ENCODE measurements around the gene TMEM178A.
A peak's percentile ranks its signal among the peaks of the same experiment; 100 is the strongest.
"Not testable (repeated sequence)": the region's sequence is repeated elsewhere in the genome, so short reads cannot be mapped to it uniquely, and the experiment has no call there.

TMEM178A gene

DNA sequence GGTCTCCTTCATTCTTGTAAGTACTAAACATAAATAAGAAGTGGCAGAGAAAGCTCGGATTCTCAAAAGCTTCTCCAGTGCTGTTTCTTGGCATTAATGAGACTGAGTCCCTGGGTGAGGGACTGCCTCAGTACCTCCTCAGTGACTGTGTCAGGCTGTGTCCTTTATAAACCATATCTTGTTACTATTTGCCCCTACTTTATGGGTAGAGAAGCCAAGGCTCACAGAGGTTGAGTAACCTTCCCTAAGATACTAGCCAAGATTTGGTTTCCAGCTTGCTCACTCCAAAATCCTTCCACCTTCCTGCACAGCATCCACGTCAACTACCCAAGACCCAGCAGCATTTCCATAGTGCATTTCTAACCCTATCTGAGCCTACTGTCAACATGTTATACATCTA lies 57.8 kb downstream of the TMEM178A start:
- TF ChIP-seq, protein P1, sequence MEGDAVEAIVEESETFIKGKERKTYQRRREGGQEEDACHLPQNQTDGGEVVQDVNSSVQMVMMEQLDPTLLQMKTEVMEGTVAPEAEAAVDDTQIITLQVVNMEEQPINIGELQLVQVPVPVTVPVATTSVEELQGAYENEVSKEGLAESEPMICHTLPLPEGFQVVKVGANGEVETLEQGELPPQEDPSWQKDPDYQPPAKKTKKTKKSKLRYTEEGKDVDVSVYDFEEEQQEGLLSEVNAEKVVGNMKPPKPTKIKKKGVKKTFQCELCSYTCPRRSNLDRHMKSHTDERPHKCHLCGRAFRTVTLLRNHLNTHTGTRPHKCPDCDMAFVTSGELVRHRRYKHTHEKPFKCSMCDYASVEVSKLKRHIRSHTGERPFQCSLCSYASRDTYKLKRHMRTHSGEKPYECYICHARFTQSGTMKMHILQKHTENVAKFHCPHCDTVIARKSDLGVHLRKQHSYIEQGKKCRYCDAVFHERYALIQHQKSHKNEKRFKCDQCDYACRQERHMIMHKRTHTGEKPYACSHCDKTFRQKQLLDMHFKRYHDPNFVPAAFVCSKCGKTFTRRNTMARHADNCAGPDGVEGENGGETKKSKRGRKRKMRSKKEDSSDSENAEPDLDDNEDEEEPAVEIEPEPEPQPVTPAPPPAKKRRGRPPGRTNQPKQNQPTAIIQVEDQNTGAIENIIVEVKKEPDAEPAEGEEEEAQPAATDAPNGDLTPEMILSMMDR (IDR thresholded peaks at IDR 0.05; ENCODE audit: low read depth, low read length), result no peak
- no peak for DNase-seq
- H3K4me1 ChIP-seq, result no peaks in the 10 kb centered on the region
- no peak overlapping the region for H3K4me3 ChIP-seq (ENCODE audit: low read depth, low read length)
- no peaks in the 10 kb centered on the region for H3K9me3 ChIP-seq
- H3K36me3 ChIP-seq, result no peaks in the 10 kb centered on the region
- no peaks in the 10 kb centered on the region for H3K27me3 ChIP-seq

DNA sequence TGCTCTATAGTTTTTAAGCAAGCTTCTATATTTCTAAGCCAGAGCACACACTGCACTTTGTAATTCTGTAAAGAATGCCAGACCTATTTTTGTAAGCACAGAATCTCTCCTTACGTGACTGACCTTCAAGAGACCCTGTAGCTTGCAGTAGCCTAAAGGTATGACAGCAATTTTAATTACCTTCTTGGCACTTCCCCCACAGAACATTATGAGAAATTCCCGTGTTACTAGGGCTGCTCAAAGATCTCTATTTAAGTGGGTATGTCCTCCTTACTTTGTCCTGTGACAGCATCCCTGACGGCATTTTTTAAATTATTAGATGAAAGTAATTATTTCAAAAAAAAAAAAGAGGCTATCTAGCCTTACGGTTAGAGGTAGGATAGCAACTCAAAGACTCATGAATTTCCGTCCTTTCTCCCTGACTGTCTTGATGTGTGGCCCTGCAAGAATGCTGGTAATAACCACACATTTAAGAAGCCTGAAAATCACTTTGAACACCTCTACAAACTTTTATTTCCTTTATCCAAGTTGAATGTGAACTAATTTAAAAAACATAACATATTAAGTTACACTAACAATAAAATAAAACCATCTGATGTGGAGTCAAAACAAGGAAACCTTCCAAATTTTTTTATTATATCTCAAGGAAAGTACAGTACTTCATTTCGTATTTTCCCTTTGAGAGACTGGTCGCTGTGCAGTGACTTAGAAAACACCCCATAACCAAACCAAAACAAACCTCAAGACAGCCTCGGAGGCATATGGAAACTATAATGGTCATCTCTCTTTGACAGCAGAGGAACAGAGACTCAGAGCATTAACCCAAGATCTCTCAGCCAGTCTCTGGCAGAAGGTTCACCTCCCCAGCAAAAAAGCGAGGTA lies 58.5 kb downstream of the TMEM178A start:
- Histone ChIP-seq H3K4me3 (ENCODE audit: low read depth, low read length) (no peak overlapping the region), H3K36me3 (no peaks in the 10 kb centered on the region), H3K9me3 (no peaks in the 10 kb centered on the region), H3K27me3 (no peaks in the 10 kb centered on the region), H3K4me1 (no peaks in the 10 kb centered on the region)
- no peak for DNase-seq
- TF ChIP-seq, protein P1 (IDR thresholded peaks at IDR 0.05; ENCODE audit: low read depth, low read length), result no peak

DNA sequence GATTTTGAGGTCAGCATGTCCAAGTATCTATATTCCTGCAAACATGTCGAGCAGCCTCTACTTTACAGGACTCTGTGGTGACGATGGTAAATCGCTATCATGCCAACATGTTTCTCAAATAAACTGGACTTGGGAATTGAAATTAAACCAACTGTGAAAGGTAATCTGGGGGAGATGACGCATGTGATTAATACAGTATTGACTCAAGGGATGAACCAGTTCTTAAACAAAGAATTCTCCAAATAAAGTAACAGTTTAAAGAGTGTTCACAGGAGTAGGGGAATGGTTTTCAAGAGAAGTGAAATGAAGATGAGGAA lies 59.1 kb downstream of the TMEM178A start:
- Histone ChIP-seq H3K27me3 (no peaks in the 10 kb centered on the region), H3K9me3 (no peaks in the 10 kb centered on the region), H3K4me1 (no peaks in the 10 kb centered on the region), H3K36me3 (no peaks in the 10 kb centered on the region), H3K4me3 (ENCODE audit: low read depth, low read length) (no peak overlapping the region)
- DNase-seq, result no peak
- TF ChIP-seq, protein P1 (IDR thresholded peaks at IDR 0.05; ENCODE audit: low read depth, low read length), result no peak

DNA sequence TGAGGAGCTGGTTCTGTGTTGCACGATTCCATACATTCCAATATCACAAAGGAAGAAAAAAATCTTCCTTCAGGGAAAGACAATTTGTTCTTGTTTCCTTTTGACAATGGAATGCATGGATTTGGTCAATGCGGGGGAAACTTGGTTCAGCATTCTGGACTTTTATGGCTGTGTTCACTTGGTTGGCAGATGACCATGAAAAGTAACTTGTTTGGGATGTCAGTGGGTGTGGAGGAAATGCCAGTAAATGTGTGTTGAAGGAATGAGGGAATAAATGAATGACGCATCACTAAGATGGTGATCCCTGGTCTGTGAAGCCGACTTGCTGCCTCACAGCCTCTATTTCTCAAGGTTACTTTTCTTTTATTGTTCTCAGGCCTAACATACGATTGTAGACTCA lies 59.7 kb downstream of the TMEM178A start:
- H3K4me1 ChIP-seq, result no peaks in the 10 kb centered on the region
- no peaks in the 10 kb centered on the region for H3K9me3 ChIP-seq
- no peaks in the 10 kb centered on the region for H3K27me3 ChIP-seq
- DNase-seq, result no peak
- no peaks in the 10 kb centered on the region; the same call in 1 of the 2 replicates for H3K36me3 ChIP-seq
- TF ChIP-seq, protein P1 (IDR thresholded peaks at IDR 0.05; ENCODE audit: low read depth, low read length), result no peak
- no peak overlapping the region for H3K4me3 ChIP-seq (ENCODE audit: low read depth, low read length)

DNA sequence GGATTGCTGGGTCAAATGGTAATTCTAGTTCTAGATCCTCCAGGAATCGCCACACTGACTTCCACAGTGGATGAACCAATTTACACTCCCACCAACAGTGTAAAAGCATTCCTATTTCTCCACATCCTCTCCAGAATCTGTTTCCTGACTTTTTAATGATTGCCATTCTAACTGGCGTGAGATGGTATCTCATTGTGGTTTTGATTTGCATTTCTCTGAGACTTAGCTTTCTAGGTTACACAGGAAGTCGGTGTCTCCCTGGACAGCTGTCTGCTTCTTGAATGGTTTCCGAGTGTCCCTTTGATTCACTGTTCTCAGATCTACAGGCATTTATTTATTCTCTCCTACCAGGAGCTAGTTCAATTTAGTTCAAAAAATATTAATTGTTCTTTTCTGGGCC lies 62.4 kb downstream of the TMEM178A start:
- not testable (repeated sequence) for H3K4me3 ChIP-seq (ENCODE audit: low read depth, low read length); H3K9me3 ChIP-seq; H3K27me3 ChIP-seq; H3K36me3 ChIP-seq; DNase-seq
- peaks cover 14% of the 10 kb centered on the region for H3K4me1 ChIP-seq

DNA sequence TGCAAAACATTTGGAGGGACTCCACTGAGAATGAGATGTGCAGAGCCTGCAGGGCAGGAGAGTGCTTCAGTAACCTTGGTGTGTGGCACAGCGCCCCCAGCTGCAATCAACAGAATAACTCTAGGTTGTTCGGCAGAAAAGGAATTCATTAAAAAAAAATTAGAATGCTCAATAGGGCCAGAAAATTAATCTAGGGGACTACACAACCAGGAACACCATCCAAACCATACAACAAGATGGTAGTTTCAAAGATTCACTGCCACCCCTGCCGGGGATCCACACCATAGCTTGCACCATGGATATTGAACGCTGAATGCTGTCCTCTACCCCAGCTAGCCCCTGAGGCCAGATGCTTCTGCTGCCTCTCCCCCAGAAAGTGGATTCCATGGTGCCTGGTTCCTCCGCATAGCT lies 63.2 kb downstream of the TMEM178A start:
- peak; percentile 69 for DNase-seq
- TF ChIP-seq, protein P1 (IDR thresholded peaks at IDR 0.05; ENCODE audit: low read depth, low read length), result peak; percentile 90
- no peaks in the 10 kb centered on the region for H3K9me3 ChIP-seq
- H3K4me3 ChIP-seq (ENCODE audit: low read depth, low read length), result no peak overlapping the region
- H3K4me1 ChIP-seq, result peaks cover 17% of the 10 kb centered on the region
- H3K36me3 ChIP-seq, result no peaks in the 10 kb centered on the region; the same call in 1 of the 2 replicates
- H3K27me3 ChIP-seq, result no peaks in the 10 kb centered on the region
